OCI-LY1 (cell line): Measurements from ENCODE around the gene CAMTA1.

Source experiments
- H2AFZ ChIP-seq: fragments of 200-600 bp; sonication (generic), shearing (Covaris generic); 2 replicates; pipeline ENCODE4 v1.6.0; 2014; ENCODE audit warnings: antibody characterized with exemption, mild to moderate bottlenecking, low read length
- H3F3A ChIP-seq: fragments of 200-600 bp; sonication (generic), shearing (Covaris generic); 2 replicates; pipeline ENCODE4 v1.6.0; 2014; ENCODE audit warnings: mild to moderate bottlenecking, antibody characterized with exemption, low read length, moderate library complexity; ENCODE audit not compliant: insufficient read depth
- H3K27ac ChIP-seq: fragments of 200-600 bp; sonication (generic); 2 replicates; pipeline ENCODE4 v1.5.1; 2014; ENCODE audit warnings: low read length, mixed run types, mild to moderate bottlenecking, low read depth; ENCODE audit not compliant: poor library complexity, severe bottlenecking
- H3K27me3 ChIP-seq: fragments of 200-600 bp; sonication (generic); 2 replicates; pipeline ENCODE4 v1.6.0; 2014; ENCODE audit warnings: antibody characterized with exemption, mild to moderate bottlenecking, low read length, moderate library complexity; ENCODE audit not compliant: insufficient read depth
- H3K36me3 ChIP-seq: fragments of 200-600 bp; sonication (generic); 2 replicates; pipeline ENCODE4 v1.6.1; 2014; ENCODE audit warnings: mild to moderate bottlenecking, antibody characterized with exemption, low read length, moderate library complexity, mixed read lengths; ENCODE audit not compliant: insufficient read depth
- H3K4me1 ChIP-seq: fragments of 200-600 bp; sonication (generic); 2 replicates; pipeline ENCODE4 v1.5.1; 2014; ENCODE audit warnings: mild to moderate bottlenecking, low read length, moderate library complexity; ENCODE audit not compliant: insufficient read depth, severe bottlenecking
- H3K4me2 ChIP-seq: fragments of 200-600 bp; sonication (generic), shearing (Covaris generic); 2 replicates; pipeline ENCODE4 v1.6.1; 2014; ENCODE audit warnings: low read length
- H3K4me3 ChIP-seq: fragments of 200-600 bp; sonication (generic); 2 replicates; pipeline ENCODE4 v1.5.1; 2014; ENCODE audit warnings: low read length, low read depth, mild to moderate bottlenecking, mixed read lengths; ENCODE audit not compliant: poor library complexity, severe bottlenecking
- H3K79me2 ChIP-seq: fragments of 200-600 bp; shearing (Covaris generic); 2 replicates; pipeline ENCODE4 v1.6.1; 2016; ENCODE audit warnings: mixed run types, low read length, mixed read lengths; ENCODE audit not compliant: insufficient read depth
- H3K9ac ChIP-seq: fragments of 200-600 bp; sonication (generic), shearing (Covaris generic); 2 replicates; pipeline ENCODE4 v1.6.1; 2014; ENCODE audit warnings: mild to moderate bottlenecking, low read length, mixed read lengths
- H3K9me2 ChIP-seq: fragments of 200-600 bp; sonication (generic), shearing (Covaris generic); 2 replicates; pipeline ENCODE4 v1.6.1; 2014; ENCODE audit warnings: low read depth, mild to moderate bottlenecking, low read length, mixed read lengths
- H3K9me3 ChIP-seq: fragments of 200-600 bp; shearing (Covaris generic); 2 replicates; pipeline ENCODE4 v1.6.1; 2014; ENCODE audit warnings: low read length, mixed read lengths
- H4K20me1 ChIP-seq: fragments of 200-600 bp; sonication (generic), shearing (Covaris generic); 2 replicates; pipeline ENCODE4 v1.6.0; 2016; ENCODE audit warnings: mild to moderate bottlenecking, low read length; ENCODE audit not compliant: insufficient read depth
- CTCF ChIP-seq: fragments of 200-600 bp; sonication (generic), shearing (Covaris generic); IDR thresholded peaks from 2 replicates; pipeline ENCODE4 v1.5.1; 2017; ENCODE audit warnings: mild to moderate bottlenecking, antibody characterized with exemption, low read length, moderate library complexity, mixed read lengths
- EZH2 ChIP-seq: fragments of 200-600 bp; sonication (generic), shearing (Covaris generic); IDR thresholded peaks from 2 replicates; pipeline ENCODE4 v1.8.0; 2017; ENCODE audit warnings: borderline replicate concordance, mixed run types, mild to moderate bottlenecking, antibody characterized with exemption, low read length, moderate library complexity, mixed read lengths

CAMTA1 gene

GRCh38 chr1:7236844-7237515 lies 451.7 kb downstream of the CAMTA1 start:
- no peak overlapping the region for H3K9ac ChIP-seq
- no peak for TF ChIP-seq CTCF
- TF ChIP-seq EZH2: no peak
- H3K36me3 ChIP-seq: no peaks in the 10 kb centered on the region
- no peaks in the 10 kb centered on the region for H3K79me2 ChIP-seq
- no peaks in the 10 kb centered on the region for H3K9me2 ChIP-seq
- H3K4me1 ChIP-seq: no peaks in the 10 kb centered on the region
- H3K27me3 ChIP-seq: 0 out of 2 replicates have a peak, but pooled peaks cover 7% of the 10 kb centered on the region
- no peak overlapping the region for H3K4me3 ChIP-seq
- H3F3A ChIP-seq: no peaks in the 10 kb centered on the region
- H4K20me1 ChIP-seq: no peaks in the 10 kb centered on the region
- H2AFZ ChIP-seq: no peak overlapping the region
- H3K27ac ChIP-seq: no peak overlapping the region
- H3K9me3 ChIP-seq: no peaks in the 10 kb centered on the region
- H3K4me2 ChIP-seq: no peak overlapping the region

- Histone ChIP-seq H4K20me1 (no peaks in the 10 kb centered on the region), H3K9me2 (no peaks in the 10 kb centered on the region), H3F3A (no peaks in the 10 kb centered on the region), H3K4me3 (no peak overlapping the region), H3K27ac (no peak overlapping the region), H3K36me3 (no peaks in the 10 kb centered on the region), H3K4me2 (no peak overlapping the region), H3K4me1 (no peaks in the 10 kb centered on the region), H2AFZ (no peak overlapping the region), H3K79me2 (no peaks in the 10 kb centered on the region), H3K9me3 (no peaks in the 10 kb centered on the region), H3K27me3 (no peaks in the 10 kb centered on the region), H3K9ac (no peak overlapping the region)
- no peak for TF ChIP-seq EZH2
- TF ChIP-seq CTCF: no peak
Observed at GRCh38 chr1:7247158-7247557, 461.9 kb downstream of the CAMTA1 start.

GRCh38 chr1:7247791-7248548 lies 462.7 kb downstream of the CAMTA1 start:
- H3K4me2 ChIP-seq: no peak overlapping the region
- no peaks in the 10 kb centered on the region for H3F3A ChIP-seq
- no peak overlapping the region for H2AFZ ChIP-seq

More at GRCh38 chr1:7247791-7248548, 462.7 kb downstream of the CAMTA1 start:
- Histone ChIP-seq H3K79me2 (no peaks in the 10 kb centered on the region), H3K4me3 (no peak overlapping the region), H3K9ac (no peak overlapping the region), H4K20me1 (no peaks in the 10 kb centered on the region), H3K36me3 (no peaks in the 10 kb centered on the region), H3K27ac (no peak overlapping the region), H3K27me3 (no peaks in the 10 kb centered on the region), H3K9me3 (no peaks in the 10 kb centered on the region), H3K4me1 (no peaks in the 10 kb centered on the region), H3K9me2 (no peaks in the 10 kb centered on the region)
- TF ChIP-seq CTCF (no peak), EZH2 (no peak)
